HL-60/S4 (cell line): ENCODE measurements around the gene TFPI.

Experiments used
- in situ Hi-C: fragments of 300-500 bp; cut with MboI; formaldehyde crosslinking; loops from 2 replicates; pipeline ENCODE4 v1.14.3; 2022; ENCODE audit warnings: low sequenced_read_pairs

Gene TFPI

DNA sequence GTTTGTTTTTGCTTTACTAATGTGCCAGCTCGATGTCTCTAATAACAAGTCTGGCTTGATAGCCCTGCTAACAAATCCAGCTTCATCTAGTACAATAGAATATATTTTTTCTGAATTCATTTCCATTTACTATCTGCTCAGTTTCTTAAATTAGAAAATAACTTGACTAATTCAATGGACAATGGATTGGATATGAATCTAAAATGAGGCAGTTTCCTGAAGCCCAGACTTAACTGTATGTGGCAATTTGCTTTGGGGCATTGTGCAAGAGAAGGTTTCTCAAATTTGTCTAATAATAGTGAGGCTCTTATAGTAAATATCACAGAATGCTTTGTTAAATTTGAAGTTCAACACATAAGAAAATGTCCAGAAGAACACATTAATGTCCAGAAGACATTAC is 132.0 kb downstream of the TFPI start:
- in situ Hi-C loops: no loop called here

DNA sequence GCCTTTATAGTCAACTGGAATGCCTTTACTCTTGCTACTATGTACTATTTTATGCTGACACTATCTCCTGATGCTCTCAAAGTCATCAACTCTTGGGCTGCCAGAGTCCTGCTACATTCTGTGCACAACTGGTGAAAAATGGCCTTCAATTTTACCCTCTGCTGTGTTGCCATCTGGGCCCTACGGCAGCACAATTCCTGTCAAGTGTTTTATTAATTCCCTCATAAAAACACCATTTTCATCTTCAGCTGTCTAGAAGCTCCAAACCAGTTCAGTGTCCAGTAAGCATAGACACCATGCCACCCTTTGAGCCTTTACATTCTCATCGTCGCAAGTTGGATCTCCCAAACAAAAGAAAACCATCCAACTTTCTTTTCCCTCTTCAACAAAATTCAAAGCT is 132.7 kb downstream of the TFPI start:
- in situ Hi-C loops: no loop called here

DNA sequence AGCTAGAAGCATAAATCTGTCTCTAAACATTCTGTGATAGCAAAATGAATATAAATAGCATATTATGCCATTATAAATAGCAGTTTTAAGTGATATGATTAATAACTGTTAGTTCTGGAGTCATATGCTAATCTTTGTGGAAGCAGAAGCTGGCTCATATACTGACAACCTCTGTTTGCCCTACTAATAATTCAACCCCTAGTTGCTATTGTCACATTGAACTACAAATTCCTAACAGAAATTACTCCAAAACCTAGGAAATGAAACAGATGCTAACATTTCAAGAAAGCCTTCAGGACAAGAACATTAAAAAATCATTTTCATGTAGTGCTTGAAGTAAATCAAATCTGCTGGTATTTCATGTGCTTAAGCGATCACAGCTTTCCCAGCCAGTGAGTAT is 134.4 kb downstream of the TFPI start:
- in situ Hi-C loops: no loop called here

DNA sequence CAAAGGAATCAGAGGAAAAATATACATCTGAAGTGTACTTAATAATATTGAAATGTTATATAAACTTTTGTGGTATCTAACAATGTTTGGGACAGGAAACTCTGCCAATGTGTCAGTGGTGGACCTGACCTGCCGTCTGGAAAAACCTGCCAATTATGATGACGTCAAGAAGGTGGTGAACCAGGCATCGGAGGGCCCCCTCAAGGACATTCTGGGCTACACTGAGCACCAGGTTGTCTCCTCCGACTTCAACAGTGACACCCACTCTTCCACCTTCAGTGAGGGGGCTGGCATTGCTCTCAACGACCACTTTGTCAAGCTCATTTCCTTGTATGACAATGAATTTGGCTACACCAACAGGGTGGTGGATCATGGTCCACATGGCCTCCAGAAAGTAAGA is 138.8 kb downstream of the TFPI start:
- in situ Hi-C loops: no loop called here
